HG02759 (cell line): Measurements from ENCODE around the gene RBM33.

Source experiments
- ATAC-seq: cut with Tn5 transposase; IDR thresholded peaks from one replicate; pipeline ENCODE4 v1.9.1; 2021; ENCODE audit warnings: mild to moderate bottlenecking, moderate library complexity; ENCODE audit not compliant: unreplicated experiment

RBM33 gene

GRCh38 chr7:155806096-155806871 lies 161.8 kb downstream of the RBM33 start:
- no peak for ATAC-seq

GRCh38 chr7:155807065-155807671 lies 162.7 kb downstream of the RBM33 start:
- no peak for ATAC-seq

- no peak for ATAC-seq
Observed at GRCh38 chr7:155807789-155808548, 163.5 kb downstream of the RBM33 start.

GRCh38 chr7:155808549-155809331 lies 164.3 kb downstream of the RBM33 start:
- no peak for ATAC-seq

GRCh38 chr7:155809332-155809946 lies 165.0 kb downstream of the RBM33 start:
- ATAC-seq, result no peak

- ATAC-seq, result no peak
Observed at GRCh38 chr7:155809947-155810769, 165.7 kb downstream of the RBM33 start.

GRCh38 chr7:155810770-155811559 lies 166.5 kb downstream of the RBM33 start:
- no peak for ATAC-seq

GRCh38 chr7:155811560-155811894 lies 167.1 kb downstream of the RBM33 start:
- no peak for ATAC-seq

GRCh38 chr7:155811895-155812761 lies 167.7 kb downstream of the RBM33 start, which contains the start of gene SHH:
SHH (minus strand) TSS chr7:155812463; CDS start chr7:155812122, 341 bp downstream.
- ATAC-seq, result no peak

GRCh38 chr7:155813125-155813524 lies 168.7 kb downstream of the RBM33 start:
- no peak for ATAC-seq

- ATAC-seq, result no peak
Observed at GRCh38 chr7:155813546-155814315, 169.3 kb downstream of the RBM33 start.

- no peak for ATAC-seq
Observed at GRCh38 chr7:155814316-155815276, 170.1 kb downstream of the RBM33 start.

GRCh38 chr7:155815332-155816191 lies 171.1 kb downstream of the RBM33 start:
- ATAC-seq, result peak; percentile 94

- ATAC-seq, result no peak
Observed at GRCh38 chr7:155816192-155816508, 171.7 kb downstream of the RBM33 start.

GRCh38 chr7:155816996-155817395 lies 172.5 kb downstream of the RBM33 start:
- no peak for ATAC-seq
